ENCODE results near the gene DYSF.
A peak's percentile ranks its signal among the peaks of the same experiment; 100 is the strongest.

Gene DYSF

DNA sequence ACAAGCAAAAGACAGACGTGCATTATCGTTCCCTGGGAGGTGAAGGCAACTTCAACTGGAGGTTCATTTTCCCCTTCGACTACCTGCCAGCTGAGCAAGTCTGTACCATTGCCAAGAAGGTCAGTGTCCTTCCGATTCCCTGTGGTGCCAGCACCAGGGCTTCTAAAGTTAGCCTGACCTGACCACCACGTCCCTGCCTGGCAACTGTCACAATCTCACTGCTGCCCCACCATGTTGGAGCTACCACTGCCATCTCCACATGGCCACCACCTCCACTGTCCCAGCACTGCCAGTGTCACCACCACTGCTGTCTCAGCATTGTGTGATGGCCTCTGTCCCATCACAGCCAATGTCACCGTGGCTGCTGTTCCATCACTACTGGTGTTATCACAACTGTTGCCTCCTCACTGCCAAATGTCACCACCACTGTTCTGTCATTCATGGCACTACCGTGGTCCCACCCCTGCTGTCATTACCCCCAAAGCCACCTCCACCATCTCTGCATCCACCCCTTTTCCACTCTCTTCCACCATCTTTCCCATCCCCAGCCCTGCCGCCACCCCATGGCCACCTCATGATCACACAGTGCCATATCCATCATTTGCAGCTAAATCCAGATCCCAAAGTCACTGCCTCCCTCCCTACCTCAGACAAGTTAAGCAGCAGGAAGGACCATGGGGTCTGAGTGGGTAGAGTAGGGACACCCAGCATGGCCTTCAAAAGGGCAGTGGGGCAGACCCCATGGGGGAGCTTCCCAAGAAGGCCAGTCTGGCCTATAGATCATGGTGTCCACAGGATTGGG is 216.5 kb downstream of the DYSF start:
- no peak for DNase-seq

DNA sequence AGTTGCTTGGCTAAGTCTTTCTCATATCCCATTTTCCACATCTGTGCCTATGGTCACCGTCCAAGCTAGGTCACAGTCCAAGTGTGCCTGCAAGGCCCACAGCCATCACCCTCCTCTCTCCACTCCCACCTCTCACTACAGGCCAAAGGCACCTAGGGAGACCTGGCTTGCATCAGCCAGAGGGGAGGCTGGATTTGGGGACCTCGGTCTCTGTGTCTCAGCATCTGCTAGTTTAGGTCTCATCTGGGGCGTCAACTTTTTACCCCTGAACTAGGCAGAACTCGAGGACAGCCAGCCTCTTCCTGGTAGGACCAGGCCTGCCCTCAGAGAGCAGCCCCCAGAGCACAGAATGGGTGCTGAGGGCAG is 217.1 kb downstream of the DYSF start:
- no peak for DNase-seq

DNA sequence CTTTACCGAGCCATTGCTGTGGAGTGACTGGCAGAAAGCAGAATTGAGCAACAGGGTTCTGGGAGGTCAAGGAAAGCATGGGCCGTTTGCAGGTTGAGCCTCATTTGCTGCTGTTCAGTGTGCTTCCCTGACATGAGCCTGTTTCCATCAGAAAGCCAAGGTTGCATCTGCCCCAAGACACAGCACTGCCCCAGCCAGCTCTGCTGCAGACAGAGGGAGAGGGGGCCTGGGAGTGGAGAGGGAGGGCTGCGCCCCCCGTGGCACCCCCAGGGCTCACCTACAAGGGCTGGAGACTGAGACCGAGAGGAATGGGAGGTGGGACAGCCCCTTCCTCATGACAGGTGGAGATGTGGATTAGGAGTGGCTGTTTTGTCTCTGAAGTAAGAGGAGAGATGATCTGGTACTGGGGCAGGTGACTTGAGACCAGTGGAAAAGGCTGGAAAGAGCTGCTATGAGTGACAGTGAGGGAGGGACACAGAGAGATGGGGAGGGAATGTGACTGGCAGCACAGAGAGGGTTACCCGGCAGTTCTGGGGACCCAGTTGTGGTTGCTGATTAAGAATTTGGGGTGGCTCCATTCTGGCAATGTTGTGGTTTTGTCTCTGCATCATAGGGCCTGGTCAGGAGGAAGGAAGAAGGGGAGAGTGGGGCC is 218.0 kb downstream of the DYSF start:
- no peak for DNase-seq

DNA sequence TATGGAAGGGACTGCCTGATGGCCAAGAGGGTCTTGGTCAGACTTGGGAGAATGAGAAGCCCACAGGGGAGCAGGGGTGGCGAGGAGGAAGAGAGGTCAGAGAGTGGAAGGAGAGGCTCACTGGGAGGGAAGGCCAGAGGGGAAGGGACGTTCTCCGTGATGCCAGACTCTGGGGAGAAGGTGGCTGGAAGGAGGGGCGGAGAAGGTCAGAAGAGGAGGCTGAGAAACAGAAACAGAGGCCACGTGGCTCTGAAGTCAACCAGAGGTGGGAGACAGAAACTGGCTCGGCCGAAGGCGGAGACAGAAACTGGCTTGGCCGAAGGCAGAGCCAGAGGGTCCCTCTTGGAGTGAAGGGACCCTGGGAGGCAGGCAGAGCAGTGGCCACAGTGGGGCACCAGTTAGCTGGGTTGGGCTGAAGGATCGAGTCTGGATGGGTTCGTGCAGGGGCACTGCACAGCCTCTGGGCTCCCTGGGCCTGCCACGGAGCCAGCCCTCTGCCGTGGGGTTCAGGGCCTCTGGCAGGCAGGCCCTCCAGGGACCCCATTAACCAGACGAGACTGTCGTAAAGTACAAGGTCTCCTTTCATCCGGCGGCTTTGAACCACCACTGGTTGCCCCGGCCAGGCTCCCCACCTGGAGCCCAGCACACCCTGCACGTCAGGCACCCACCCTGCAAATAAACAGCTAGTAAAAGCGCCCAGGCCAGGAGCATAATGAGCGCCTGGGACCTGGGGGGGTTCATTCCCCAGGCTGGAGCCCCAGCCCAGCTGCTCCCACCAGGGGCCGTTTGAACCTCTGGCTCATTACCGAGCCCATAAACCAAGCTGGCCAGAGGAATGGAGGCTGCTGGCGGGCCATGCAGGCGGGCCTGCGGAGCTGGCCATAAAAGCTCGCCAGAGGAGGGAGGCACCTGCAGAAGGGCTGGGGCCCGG is 218.8 kb downstream of the DYSF start:
- DNase-seq = no peak

DNA sequence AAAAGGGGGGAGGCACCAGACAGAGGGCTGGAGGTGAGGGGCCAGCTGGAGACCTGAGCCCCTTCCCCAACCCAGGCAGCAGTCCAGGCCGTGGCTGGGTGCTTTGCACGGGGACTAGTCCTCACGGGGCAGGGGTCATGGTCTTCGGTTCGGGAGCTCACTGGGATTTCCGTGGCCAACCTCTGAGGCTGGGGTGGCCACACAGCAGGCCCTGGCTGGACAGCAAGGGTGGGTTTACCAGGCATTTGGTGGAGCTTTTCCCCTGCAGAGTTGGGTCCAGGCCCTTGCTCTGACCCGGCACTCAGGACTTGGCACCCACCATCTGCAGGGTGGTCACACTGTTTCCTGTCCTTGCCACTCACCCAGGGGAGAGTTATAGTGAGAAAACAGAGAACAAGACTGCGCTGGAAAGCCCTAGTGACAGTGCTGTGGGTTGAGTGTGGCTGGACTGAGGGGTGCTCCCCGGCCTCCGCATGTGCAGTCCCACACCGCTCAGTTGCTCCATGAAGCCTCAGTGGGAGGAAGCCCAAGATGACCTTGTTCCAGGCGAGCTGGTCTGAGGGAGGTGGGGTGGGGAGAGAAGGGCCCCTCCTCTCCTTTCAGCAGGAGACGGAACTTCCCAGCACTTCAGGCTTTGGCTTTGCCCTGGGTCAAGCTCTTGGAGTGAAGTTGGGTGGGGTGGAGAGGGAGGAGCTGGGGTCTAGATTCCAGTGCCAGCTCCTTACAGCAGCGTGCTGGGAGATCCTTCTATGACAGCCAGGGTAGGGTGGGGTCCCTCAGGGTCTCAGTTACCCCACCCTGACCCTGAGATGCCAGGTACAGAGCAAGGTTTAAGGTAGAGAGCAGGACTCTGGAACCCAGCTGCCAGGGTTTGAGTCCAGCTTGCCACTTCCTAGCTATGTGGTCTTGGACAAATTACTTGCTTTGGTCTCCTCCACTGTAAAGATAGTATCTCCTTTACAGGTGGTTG is 219.8 kb downstream of the DYSF start:
- DNase-seq = no peak

DNA sequence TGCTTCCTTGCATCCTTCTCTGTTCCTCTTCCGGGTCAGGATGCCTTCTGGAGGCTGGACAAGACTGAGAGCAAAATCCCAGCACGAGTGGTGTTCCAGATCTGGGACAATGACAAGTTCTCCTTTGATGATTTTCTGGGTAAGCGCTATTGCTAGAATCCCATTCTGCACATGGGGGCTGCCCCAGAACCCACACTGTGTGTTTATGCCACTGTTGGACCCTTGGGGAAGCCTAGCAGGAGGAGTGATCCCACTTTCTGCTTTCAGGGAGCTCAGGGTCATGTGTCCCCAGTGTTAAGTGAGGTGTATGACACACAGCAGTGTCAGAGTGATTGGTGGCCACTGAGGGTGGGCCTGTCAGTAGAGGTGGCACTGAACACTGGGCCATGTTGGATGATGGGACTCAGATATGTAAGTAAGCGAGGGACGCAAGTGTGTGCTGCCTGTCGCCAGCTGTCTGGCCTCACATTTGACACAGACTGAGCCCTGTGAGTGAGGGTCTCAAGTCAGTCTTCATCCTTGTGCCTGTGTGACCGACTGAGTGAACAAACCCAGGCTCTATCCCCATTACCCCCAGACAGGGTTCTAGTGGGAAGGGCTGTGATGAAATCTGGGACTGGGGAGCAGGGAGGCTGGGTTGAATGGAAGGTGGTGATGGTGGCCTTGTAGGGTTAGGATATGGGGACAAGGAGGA is 220.9 kb downstream of the DYSF start:
- no peak for DNase-seq

DNA sequence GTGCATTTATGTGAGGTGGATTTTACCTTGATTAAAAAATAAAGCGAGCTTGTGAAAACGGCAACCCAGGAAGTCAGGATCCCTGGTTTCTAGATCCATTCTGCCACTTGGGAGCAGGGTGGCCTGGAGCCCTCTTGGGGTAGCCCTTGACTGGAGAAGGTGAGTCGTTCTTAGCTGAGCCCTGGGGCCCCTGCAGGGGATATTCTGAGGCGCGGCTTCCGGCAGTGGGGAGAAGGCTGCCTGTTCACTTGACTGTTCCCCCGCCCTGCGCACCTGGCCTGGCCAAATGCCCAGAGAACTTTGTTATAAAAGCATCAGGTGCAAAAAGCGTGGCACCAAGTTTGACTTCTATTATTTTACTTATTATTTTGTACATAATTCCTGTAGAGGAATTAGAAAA is 221.9 kb downstream of the DYSF start:
- DNase-seq = no peak

DNA sequence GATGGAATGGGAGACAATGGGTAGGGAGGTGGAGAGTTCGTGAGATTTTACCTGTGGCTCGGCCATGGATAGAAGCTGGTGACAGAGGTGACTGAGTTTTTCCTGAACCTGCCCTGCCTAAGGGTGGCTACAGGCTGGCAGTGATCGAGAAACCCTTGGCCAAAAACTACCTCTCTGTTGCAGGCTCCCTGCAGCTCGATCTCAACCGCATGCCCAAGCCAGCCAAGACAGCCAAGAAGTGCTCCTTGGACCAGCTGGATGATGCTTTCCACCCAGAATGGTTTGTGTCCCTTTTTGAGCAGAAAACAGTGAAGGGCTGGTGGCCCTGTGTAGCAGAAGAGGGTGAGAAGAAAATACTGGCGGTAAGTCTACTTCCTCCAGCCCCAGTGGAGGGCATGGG is 225.5 kb downstream of the DYSF start:
- DNase-seq = no peak

DNA sequence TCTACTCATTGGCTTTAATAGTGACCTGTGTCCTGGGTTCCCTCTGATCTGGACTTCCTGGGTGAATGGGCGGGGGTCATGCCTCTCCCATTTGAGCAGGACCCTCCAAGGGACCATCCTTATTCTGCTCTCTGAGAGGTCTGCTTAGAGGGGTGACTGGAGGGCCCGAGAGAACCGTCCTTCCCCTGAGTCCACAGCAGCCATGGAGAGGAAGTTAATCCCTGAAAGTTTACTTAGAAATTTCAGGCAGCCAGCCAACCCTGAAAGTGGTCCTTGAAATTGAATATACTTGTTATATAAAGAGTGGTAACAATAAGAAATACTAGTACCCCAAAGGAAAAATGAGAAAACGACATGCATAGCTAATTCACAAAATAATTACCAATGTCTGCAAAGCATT is 226.1 kb downstream of the DYSF start:
- no peak for DNase-seq

DNA sequence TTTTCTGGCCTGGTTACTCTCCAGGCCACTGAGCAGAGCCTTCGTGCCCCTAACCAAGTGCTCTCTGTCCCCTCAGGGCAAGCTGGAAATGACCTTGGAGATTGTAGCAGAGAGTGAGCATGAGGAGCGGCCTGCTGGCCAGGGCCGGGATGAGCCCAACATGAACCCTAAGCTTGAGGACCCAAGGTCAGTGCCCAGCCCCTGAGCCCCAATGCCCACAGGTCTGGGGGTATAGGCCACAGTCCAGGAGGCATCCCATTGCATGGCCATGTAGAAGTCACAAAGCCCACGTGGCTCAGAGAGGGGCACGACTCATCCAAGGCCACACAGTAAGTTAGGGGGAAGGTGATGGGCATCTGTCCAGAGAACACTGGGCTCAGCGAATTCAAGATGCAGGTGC is 227.6 kb downstream of the DYSF start:
- DNase-seq = no peak

DNA sequence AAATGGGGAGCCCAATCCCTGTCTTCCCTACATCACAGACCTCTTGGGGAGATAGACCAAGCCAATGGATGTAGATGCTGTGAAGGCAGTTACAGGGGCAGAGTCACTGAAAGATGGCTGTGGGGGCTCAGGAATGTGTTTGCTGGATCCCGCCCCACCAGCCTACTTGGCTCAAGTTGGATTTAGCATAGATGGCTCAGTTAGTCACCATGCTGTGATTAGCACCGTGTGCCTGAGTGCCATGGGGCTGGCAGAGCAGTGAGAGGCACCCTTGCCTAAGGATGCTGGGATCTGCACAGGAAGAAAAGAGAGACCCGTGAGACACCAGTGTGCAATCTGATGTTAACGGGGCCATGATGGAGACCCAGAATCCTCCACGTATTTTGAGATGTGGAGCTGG is 228.3 kb downstream of the DYSF start:
- no peak for DNase-seq

DNA sequence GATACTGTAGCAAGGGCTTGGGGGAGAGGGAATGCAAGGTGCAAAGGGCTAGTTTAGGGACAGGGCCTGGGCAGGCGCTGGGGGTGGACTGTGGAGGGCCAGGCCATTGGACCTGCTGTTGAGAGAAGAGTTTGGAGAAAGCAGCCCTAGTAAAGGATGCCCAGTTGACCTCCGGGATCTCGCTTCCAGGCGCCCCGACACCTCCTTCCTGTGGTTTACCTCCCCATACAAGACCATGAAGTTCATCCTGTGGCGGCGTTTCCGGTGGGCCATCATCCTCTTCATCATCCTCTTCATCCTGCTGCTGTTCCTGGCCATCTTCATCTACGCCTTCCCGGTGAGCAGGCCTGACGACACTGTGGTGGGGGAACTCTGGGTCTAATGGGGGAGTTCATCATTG is 229.0 kb downstream of the DYSF start:
- DNase-seq = no peak

DNA sequence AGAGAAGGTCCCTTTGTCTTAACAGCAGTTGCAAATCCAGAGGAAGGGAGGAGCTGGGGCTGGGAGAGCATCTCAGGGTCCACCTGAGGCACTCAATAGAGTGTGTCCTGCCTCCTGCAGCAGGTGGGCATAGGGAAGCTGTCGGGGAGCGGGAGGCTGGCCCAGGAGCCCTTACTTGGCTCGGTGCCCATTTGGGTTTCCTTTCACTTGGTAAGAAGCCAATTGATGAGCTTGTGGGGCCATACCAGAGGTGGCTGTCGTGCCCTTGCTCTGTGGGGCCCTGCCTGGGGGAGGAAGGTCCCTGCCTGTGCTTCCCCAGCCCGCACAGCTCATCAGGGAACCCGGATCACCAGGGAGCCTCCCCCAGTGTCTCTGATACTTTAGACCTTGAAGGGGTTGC is 229.7 kb downstream of the DYSF start:
- no peak for DNase-seq

DNA sequence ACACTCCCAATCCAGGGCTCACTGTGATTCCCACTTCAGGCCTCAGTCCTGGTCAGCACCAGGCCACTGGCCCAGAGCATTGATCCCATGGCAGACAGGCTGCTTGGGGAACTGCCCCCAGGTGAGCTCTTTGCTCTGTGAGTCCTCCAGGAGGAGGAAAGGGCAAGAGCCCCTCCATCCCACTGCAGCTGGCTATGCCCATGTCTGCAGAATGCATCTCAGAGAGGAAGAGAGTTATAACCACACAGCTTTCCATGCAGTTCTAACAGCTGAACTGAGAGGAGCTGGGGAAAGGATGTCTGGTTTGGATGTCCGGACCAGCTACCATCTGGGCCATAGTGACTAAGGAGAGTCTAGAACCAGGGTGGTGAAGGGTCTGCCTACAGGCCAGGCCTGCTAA is 230.3 kb downstream of the DYSF start:
- DNase-seq = no peak

DNA sequence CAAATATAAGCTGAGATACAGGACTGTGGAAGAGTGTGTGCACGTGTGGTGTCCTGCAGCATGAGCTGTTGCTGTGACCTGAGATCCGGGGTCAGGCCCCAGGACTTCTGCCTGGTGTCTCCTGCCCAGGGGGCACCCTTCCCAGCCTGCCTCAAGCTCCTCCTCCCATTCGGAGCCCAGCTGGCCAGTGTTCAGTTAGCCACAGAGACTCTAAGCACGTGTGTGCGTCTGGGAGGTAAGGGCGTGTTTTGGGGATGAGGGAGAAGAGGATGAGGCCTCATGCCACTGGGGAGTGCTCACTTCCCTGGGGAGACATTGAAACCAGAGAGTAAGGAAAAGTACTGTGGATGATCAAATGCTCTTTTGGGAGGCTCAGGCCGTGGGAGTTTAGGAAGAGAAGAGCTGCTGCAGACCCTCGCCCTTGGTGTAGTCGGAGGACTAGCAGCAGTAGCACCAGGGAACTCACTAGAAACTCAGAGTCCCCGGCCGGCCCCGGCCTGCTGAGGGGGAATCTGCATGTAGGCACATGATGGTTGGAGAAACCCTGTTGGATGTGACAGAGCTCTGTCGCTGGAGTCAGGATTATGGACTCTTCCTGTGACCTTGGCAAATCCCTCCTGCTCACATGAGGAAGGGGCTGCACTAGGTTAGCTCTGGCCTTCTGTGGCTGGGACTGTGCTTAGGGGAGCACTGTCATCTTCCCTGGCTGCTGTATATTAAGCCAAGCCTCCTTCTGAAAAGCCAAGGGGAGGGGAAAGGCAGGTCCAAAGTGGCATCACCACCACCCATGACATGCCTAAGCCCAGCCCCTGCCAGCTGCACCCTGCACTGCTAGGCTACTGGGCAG is 231.1 kb downstream of the DYSF start:
- DNase-seq = no peak

DNA sequence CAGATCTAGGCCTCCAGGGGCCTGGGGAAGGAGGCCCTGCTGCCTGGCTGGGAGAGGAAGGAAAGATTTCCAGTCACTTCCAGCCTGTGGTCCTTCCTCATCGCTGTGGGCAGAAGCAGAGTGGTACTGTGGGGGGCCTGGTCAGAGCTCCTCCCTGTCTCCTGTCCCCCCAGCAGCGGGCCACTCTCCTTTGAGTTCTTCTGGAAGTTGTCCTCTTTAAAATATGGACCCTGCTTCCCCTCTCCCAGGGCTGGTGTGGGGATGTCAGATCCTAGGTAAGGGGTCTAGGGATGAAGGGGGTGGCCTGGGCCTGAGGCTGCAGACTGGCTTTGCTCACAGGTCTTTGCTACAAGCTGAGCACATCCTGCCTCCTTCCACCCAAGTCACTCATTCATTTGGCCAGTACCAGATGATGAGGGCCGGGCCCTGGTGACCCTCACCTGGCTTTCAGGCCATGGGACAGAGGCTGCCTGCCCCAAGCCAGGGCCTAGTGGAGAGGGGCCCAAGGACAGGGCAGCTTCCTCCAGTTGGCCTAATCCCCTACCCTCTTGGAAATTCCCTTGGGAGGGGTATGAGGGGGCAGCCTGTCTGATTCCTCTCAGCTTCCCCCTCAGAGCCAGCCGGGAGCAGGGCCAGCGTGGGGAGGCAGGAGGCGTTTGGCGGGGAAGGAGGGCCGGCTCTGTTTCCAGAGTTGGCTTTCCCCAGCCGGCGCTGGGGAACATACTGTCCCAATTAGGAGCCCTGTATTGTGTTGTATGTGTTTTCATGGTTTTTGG is 231.9 kb downstream of the DYSF start:
- DNase-seq = peak in 31 of 56 donors; percentile 11 to 70 (median 33)

DNA sequence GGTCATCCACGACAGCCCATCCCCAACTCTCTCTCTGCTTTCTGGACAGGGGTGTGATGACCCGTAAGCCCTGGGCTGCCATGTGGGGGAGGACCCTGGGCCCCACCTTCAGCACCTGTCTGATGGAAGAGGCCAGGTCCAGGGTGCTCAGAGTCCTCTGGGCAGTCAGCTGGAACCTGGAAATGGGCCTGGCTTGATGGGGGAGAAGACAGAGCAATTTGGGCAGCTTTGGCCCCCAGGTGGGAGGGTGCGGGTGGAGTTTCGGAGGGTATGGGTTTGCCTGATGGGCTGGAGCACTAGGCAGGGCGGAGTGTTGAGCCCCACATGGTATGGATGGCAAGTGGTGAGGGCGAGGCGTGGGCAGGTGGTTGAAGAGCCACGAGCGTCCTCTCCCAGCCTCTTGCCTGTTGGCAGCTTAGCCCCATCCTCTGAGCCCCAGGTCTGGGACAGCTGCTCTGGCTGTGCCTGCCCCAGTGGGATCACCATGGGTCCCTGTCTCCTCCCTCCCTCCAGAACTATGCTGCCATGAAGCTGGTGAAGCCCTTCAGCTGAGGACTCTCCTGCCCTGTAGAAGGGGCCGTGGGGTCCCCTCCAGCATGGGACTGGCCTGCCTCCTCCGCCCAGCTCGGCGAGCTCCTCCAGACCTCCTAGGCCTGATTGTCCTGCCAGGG is 232.7 kb downstream of the DYSF start:
- no peak for DNase-seq

DNA sequence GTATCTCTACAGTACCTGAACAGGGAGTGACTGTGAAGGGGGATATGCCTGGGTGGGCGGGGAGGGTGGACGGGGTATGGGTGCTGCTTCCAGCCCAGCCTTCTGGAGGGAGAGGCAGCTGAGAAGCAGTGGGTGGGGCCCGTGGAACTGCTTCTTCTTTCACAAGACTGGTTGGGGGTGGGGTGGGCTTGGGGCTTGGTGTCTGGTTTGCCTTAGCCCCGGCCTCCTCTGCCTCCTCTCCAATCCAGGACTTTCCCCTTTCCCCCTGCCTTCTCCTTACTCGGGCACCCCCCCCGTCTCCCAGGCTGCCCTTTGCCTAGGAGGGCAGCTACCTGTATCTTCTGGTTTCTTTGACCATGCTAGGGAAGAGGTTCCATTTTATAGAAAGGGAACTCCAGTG is 233.4 kb downstream of the DYSF start:
- DNase-seq = no peak

All from amygdala (tissue), 56 donors.